Neural progenitor cell (in vitro differentiated cells): ENCODE results near the gene FRMPD2. TPM values are rescaled to one million over a fixed set of nuclear protein-coding genes. Genes with fewer than 3 reads are reported as not detected.

Experiments used
- DNase-seq: peaks from one replicate; pipeline ENCODE4 v3.0.0-alpha.2; 2016; ENCODE audit warnings: low spot score
- H2AFZ ChIP-seq: fragments of 200-600 bp; sonication (generic); replicated peaks from 2 replicates; pipeline ENCODE4 v1.6.1; 2016; ENCODE audit warnings: antibody characterized with exemption
- H3F3A ChIP-seq: fragments of 200-600 bp; sonication (generic); 2 replicates; pipeline ENCODE4 v1.6.1; 2016; ENCODE audit warnings: antibody characterized with exemption, low read depth
- H3K27ac ChIP-seq: fragments of 200-600 bp; sonication (generic); 2 replicates; pipeline ENCODE4 v1.5.1; 2016; ENCODE audit warnings: mild to moderate bottlenecking
- H3K27me3 ChIP-seq: fragments of 200-600 bp; sonication (generic); 2 replicates; pipeline ENCODE4 v1.6.1; 2016; ENCODE audit warnings: mild to moderate bottlenecking, moderate library complexity
- H3K36me3 ChIP-seq: fragments of 200-600 bp; sonication (generic); 2 replicates; pipeline ENCODE4 v1.5.1; 2016
- H3K4me1 ChIP-seq: fragments of 200-600 bp; sonication (generic); 2 replicates; pipeline ENCODE4 v1.6.1; 2016; ENCODE audit warnings: mixed run types
- H3K4me2 ChIP-seq: fragments of 200-600 bp; sonication (generic); 2 replicates; pipeline ENCODE4 v1.6.1; 2016
- H3K4me3 ChIP-seq: fragments of 200-600 bp; sonication (generic); 2 replicates; pipeline ENCODE4 v1.5.1; 2016
- H3K79me2 ChIP-seq: fragments of 200-600 bp; sonication (generic); 2 replicates; pipeline ENCODE4 v1.6.1; 2016; ENCODE audit warnings: low read depth
- H3K9ac ChIP-seq: fragments of 200-600 bp; sonication (generic); 2 replicates; pipeline ENCODE4 v1.6.1; 2016
- H3K9me3 ChIP-seq: fragments of 200-600 bp; sonication (generic); 2 replicates; pipeline ENCODE4 v1.5.1; 2016; ENCODE audit warnings: low read depth
- H4K20me1 ChIP-seq: fragments of 200-600 bp; sonication (generic); 2 replicates; pipeline ENCODE4 v1.6.1; 2016; ENCODE audit warnings: low read depth
- H3K27ac Mint-ChIP-seq: 3 replicates; pipeline ENCODE4 v1.8.0; 2021; ENCODE audit warnings: mixed read lengths
- H3K27me3 Mint-ChIP-seq: 2 replicates; pipeline ENCODE4 v1.8.0; 2022; ENCODE audit warnings: low read depth, mild to moderate bottlenecking, inconsistent platforms, moderate library complexity, mixed read lengths; ENCODE audit not compliant: insufficient read depth
- H3K36me3 Mint-ChIP-seq: 3 replicates; pipeline ENCODE4 v1.8.0; 2021; ENCODE audit warnings: mixed read lengths
- H3K4me1 Mint-ChIP-seq: 3 replicates; pipeline ENCODE4 v1.8.0; 2021; ENCODE audit warnings: mixed read lengths
- H3K4me3 Mint-ChIP-seq: 3 replicates; pipeline ENCODE4 v1.8.0; 2021; ENCODE audit warnings: mild to moderate bottlenecking, moderate library complexity, mixed read lengths
- H3K9me3 Mint-ChIP-seq: 3 replicates; pipeline ENCODE4 v1.8.0; 2020; ENCODE audit warnings: mixed read lengths
- CTCF ChIP-seq: fragments of 200-600 bp; sonication (generic); IDR thresholded peaks from 2 replicates; pipeline ENCODE4 v1.5.1; 2017; ENCODE audit warnings: antibody characterized with exemption, mild to moderate bottlenecking
- EZH2 ChIP-seq: fragments of 200-600 bp; sonication (generic); IDR thresholded peaks from 2 replicates; pipeline ENCODE4 v1.6.1; 2017; ENCODE audit warnings: antibody characterized with exemption, mild to moderate bottlenecking, moderate library complexity
- EZH2phosphoT487 ChIP-seq: fragments of 200-600 bp; sonication (generic); IDR thresholded peaks from 2 replicates; pipeline ENCODE4 v1.6.1; 2017; ENCODE audit warnings: antibody characterized with exemption
- total RNA-seq: library from RNA; depleted of rRNA; stranded (reverse); fragments of >200 nt; gene quantifications from 2 replicates; pipeline ENCODE4 v1.2.3, GENCODE V29; 2015; ENCODE audit warnings: low replicate concordance

Gene FRMPD2
- total RNA-seq, 1 donor from 2014 or later = not detected

DNA sequence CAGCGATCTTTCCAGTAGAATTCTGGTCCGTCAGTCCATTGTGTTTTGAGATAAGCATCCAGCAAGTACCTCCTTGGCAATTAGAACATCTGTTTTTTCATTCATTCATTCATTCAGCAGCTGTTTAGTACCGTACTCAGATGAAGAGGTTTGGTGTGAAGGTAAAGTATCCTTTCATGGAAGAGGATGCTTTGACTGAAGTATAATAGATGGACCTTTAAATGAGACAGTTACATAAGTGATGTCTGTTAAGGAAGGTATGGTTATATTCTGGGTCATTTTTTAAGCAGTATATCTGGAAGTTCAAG lies 33.2 kb upstream of the FRMPD2 start:
- no peak for DNase-seq
- H3F3A ChIP-seq = peaks cover 23% of the 10 kb centered on the region
- H3K9ac ChIP-seq = peak overlapping the region; percentile 76
- Mint-ChIP-seq H3K36me3 (peaks cover 18% of the 10 kb centered on the region), H3K27me3 (no peaks in the 10 kb centered on the region), H3K9me3 (no peaks in the 10 kb centered on the region), H3K4me1 (peaks cover 18% of the 10 kb centered on the region), H3K4me3 (peak overlapping the region; percentile 88), H3K27ac (peak overlapping the region; percentile 58)
- peak overlapping the region; percentile 79 for H3K4me2 ChIP-seq
- H4K20me1 ChIP-seq = peaks cover 55% of the 10 kb centered on the region
- peak overlapping the region; percentile 80 for H2AFZ ChIP-seq
- H3K36me3 ChIP-seq = no peaks in the 10 kb centered on the region
- no peaks in the 10 kb centered on the region for H3K9me3 ChIP-seq
- peaks cover 18% of the 10 kb centered on the region for H3K27me3 ChIP-seq
- H3K79me2 ChIP-seq = peaks cover 57% of the 10 kb centered on the region
- peak overlapping the region; percentile 97 for H3K4me3 ChIP-seq
- TF ChIP-seq EZH2 (no peak), EZH2phosphoT487 (no peak), CTCF (no peak)
- H3K27ac ChIP-seq = no peak overlapping the region
- H3K4me1 ChIP-seq = peaks cover 5% of the 10 kb centered on the region

GRCh38 chr10:48306870-48307710 lies 32.6 kb upstream of the FRMPD2 start:
- H2AFZ ChIP-seq = peak overlapping the region; percentile 80
- peaks cover 51% of the 10 kb centered on the region for H3K79me2 ChIP-seq
- peaks cover 23% of the 10 kb centered on the region for H3F3A ChIP-seq
- peaks cover 18% of the 10 kb centered on the region for H3K27me3 ChIP-seq
- peak overlapping the region; percentile 88 for H3K4me3 Mint-ChIP-seq
- H3K4me3 ChIP-seq = peak overlapping the region; percentile 97
- peaks cover 18% of the 10 kb centered on the region for H3K4me1 Mint-ChIP-seq
- no peaks in the 10 kb centered on the region for H3K27me3 Mint-ChIP-seq
- peaks cover 15% of the 10 kb centered on the region for H3K36me3 Mint-ChIP-seq
- DNase-seq = peak; percentile 72
- TF ChIP-seq EZH2 (no peak), CTCF (no peak), EZH2phosphoT487 (no peak)
- no peaks in the 10 kb centered on the region for H3K36me3 ChIP-seq
- H3K9me3 Mint-ChIP-seq = no peaks in the 10 kb centered on the region
- peak overlapping the region; percentile 79 for H3K4me2 ChIP-seq
- H3K9ac ChIP-seq = peak overlapping the region; percentile 76
- peak overlapping the region; percentile 58 for H3K27ac Mint-ChIP-seq
- H4K20me1 ChIP-seq = peaks cover 51% of the 10 kb centered on the region
- H3K27ac ChIP-seq = peak overlapping the region; percentile 96
- no peaks in the 10 kb centered on the region for H3K9me3 ChIP-seq
- H3K4me1 ChIP-seq = peaks cover 5% of the 10 kb centered on the region

- peak within 1 kb of the TSS; percentile 80 for H2AFZ ChIP-seq
- no peak for TF ChIP-seq CTCF
- no peak for TF ChIP-seq EZH2
- no peak for TF ChIP-seq EZH2phosphoT487
- peak within 1 kb of the TSS; percentile 76 for H3K9ac ChIP-seq
- no peaks in the 10 kb centered on the region for H3K36me3 ChIP-seq
- H3K79me2 ChIP-seq = peaks cover 44% of the 10 kb centered on the region
- Mint-ChIP-seq H3K9me3 (no peaks in the 10 kb centered on the region), H3K27ac (peak within 1 kb of the TSS; percentile 58), H3K27me3 (peaks cover 3% of the 10 kb centered on the region), H3K4me1 (peaks cover 18% of the 10 kb centered on the region), H3K36me3 (peaks cover 9% of the 10 kb centered on the region), H3K4me3 (peak within 1 kb of the TSS; percentile 88)
- H3K4me2 ChIP-seq = peak within 1 kb of the TSS; percentile 79
- peak within 1 kb of the TSS; percentile 97 for H3K4me3 ChIP-seq
- no peaks in the 10 kb centered on the region for H3K9me3 ChIP-seq
- peaks cover 23% of the 10 kb centered on the region for H3F3A ChIP-seq
- H4K20me1 ChIP-seq = peaks cover 44% of the 10 kb centered on the region
- H3K4me1 ChIP-seq = peaks cover 5% of the 10 kb centered on the region
- H3K27ac ChIP-seq = peak within 1 kb of the TSS; percentile 96
- peak; percentile 96 for DNase-seq
- H3K27me3 ChIP-seq = peaks cover 18% of the 10 kb centered on the region
Observed at GRCh38 chr10:48306265-48306869, 31.9 kb upstream of the FRMPD2 start, which contains the start of gene MAPK8. Gene MAPK8, plus strand, starts transcription at chr10:48306677. Its CDS starts 94,984 bp downstream, at chr10:48401661.
